HG03442 (cell line): ENCODE results near the gene CDC42SE2.
A peak's percentile ranks its signal among the peaks of the same experiment; 100 is the strongest.

ENCODE experiments used
- ATAC-seq: cut with Tn5 transposase; IDR thresholded peaks from one replicate; pipeline ENCODE4 v1.9.1; 2021; ENCODE audit warnings: mild to moderate bottlenecking, moderate library complexity; ENCODE audit not compliant: unreplicated experiment

The CDC42SE2 gene

GRCh38 chr5:131263648-131264450 lies at the start of gene CDC42SE2:
Gene CDC42SE2, plus strand, starts transcription at chr5:131264053. Its CDS starts 95,441 bp downstream, at chr5:131359494.
- ATAC-seq, result peak; percentile 83

- ATAC-seq, result no peak
These were observed 49.1 kb upstream of the CDC42SE2 start for GRCh38 chr5:131214609-131215227.

- no peak for ATAC-seq
These were observed 46.1 kb upstream of the CDC42SE2 start for GRCh38 chr5:131217791-131218190.

GRCh38 chr5:131218392-131218791 lies 45.5 kb upstream of the CDC42SE2 start:
- ATAC-seq, result peak; percentile 70

GRCh38 chr5:131220566-131220965 lies 43.3 kb upstream of the CDC42SE2 start:
- no peak for ATAC-seq

GRCh38 chr5:131221008-131221703 lies 42.7 kb upstream of the CDC42SE2 start:
- no peak for ATAC-seq

GRCh38 chr5:131221888-131222287 lies 42.0 kb upstream of the CDC42SE2 start:
- ATAC-seq, result no peak

- ATAC-seq, result no peak
These were observed 41.1 kb upstream of the CDC42SE2 start for GRCh38 chr5:131222731-131223130.

GRCh38 chr5:131223751-131224386 lies 40.0 kb upstream of the CDC42SE2 start:
- ATAC-seq, result no peak

- peak; percentile 82 for ATAC-seq
These were observed 39.3 kb upstream of the CDC42SE2 start for GRCh38 chr5:131224387-131225201.

GRCh38 chr5:131225282-131225974 lies 38.4 kb upstream of the CDC42SE2 start:
- ATAC-seq, result no peak

GRCh38 chr5:131226899-131227298 lies 37.0 kb upstream of the CDC42SE2 start:
- ATAC-seq, result no peak

GRCh38 chr5:131228646-131229045 lies 35.2 kb upstream of the CDC42SE2 start:
- no peak for ATAC-seq

GRCh38 chr5:131229623-131230022 lies 34.2 kb upstream of the CDC42SE2 start:
- ATAC-seq, result no peak

GRCh38 chr5:131230406-131230805 lies 33.4 kb upstream of the CDC42SE2 start:
- ATAC-seq, result peak; percentile 68

- ATAC-seq, result no peak
These were observed 24.2 kb upstream of the CDC42SE2 start for GRCh38 chr5:131239686-131240085.

GRCh38 chr5:131242728-131243255 lies 21.1 kb upstream of the CDC42SE2 start:
- no peak for ATAC-seq

GRCh38 chr5:131245312-131245711 lies 18.5 kb upstream of the CDC42SE2 start:
- no peak for ATAC-seq

GRCh38 chr5:131245948-131246347 lies 17.9 kb upstream of the CDC42SE2 start:
- no peak for ATAC-seq

- no peak for ATAC-seq
These were observed 17.3 kb upstream of the CDC42SE2 start for GRCh38 chr5:131246504-131246903.
